Peyer's patch (tissue), 4 donors: ENCODE data around the gene NKTR.

Experiments
- POLR2A ChIP-seq, 2 donors: fragments of 450-650 bp; IDR thresholded peaks; one replicate each; pipeline ENCODE4 v1.5.1; 2017; ENCODE audit warnings: antibody characterized with exemption in 2 of 2, mild to moderate bottlenecking in 2 of 2, moderate library complexity in 2 of 2
- TF ChIP-seq, protein P1 (sequence below), 6 experiments: fragments of 450-650 bp in 4 of 6; fragments of 200-600 bp in 2 of 6; sonication (generic) in 1 of 6; IDR thresholded peaks; one replicate each; pipeline ENCODE4 v1.5.1; 2017 to 2019; ENCODE audit warnings: antibody characterized with exemption in 6 of 6, mild to moderate bottlenecking in 3 of 6, moderate library complexity in 1 of 6

DNA sequence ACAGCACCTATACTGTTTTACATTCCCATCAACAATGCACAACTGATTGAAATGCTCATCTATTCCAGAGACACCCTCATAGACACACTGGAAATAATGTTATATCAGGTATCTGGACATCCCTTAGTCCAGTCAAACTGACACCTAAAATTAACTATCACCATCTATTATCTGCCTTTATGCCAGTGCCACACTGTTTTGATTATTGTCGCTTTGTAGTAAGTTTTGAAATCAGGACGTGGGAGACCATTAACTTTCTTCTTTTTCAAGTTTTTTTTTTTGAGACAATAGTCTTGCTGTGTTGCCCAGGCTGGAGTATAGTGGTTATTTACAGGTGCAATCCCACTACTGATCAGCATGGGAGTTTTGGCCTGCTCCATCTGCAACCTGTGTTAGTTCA lies 75.4 kb downstream of the NKTR start:
- TF ChIP-seq POLR2A (IDR thresholded peaks at IDR 0.05), result no peak
- TF ChIP-seq, protein P1, sequence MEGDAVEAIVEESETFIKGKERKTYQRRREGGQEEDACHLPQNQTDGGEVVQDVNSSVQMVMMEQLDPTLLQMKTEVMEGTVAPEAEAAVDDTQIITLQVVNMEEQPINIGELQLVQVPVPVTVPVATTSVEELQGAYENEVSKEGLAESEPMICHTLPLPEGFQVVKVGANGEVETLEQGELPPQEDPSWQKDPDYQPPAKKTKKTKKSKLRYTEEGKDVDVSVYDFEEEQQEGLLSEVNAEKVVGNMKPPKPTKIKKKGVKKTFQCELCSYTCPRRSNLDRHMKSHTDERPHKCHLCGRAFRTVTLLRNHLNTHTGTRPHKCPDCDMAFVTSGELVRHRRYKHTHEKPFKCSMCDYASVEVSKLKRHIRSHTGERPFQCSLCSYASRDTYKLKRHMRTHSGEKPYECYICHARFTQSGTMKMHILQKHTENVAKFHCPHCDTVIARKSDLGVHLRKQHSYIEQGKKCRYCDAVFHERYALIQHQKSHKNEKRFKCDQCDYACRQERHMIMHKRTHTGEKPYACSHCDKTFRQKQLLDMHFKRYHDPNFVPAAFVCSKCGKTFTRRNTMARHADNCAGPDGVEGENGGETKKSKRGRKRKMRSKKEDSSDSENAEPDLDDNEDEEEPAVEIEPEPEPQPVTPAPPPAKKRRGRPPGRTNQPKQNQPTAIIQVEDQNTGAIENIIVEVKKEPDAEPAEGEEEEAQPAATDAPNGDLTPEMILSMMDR (IDR thresholded peaks at IDR 0.05), result no peak
